HG03280 (cell line): ENCODE results near the gene FPGS.
"Not testable (repeated sequence)": the region's sequence is repeated elsewhere in the genome, so short reads cannot be mapped to it uniquely, and the experiment has no call there.

Experiments
- ATAC-seq: cut with Tn5 transposase; IDR thresholded peaks from one replicate; pipeline ENCODE4 v1.9.1; 2021; ENCODE audit warnings: mild to moderate bottlenecking, moderate library complexity; ENCODE audit not compliant: unreplicated experiment

The FPGS gene

DNA sequence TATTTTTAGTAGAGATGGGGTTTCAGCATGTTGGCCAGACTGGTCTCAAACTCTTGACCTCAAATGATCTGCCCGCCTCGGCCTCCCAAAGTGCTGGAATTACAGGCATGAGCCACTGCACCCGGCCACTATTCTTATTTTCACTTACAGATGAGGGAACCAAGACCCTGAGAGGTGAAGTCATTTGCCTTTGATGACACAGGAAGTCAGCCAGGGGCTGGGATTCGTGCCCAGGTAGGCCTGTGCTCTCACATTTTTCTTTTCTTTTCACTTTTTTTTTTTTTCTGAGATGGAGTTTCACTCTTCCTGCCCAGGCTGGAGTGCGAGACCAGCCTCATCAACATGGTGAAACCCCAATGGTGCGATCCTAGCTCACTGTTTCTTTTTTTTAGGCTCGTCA, 29.6 kb downstream of the FPGS start:
- no peak for ATAC-seq

DNA sequence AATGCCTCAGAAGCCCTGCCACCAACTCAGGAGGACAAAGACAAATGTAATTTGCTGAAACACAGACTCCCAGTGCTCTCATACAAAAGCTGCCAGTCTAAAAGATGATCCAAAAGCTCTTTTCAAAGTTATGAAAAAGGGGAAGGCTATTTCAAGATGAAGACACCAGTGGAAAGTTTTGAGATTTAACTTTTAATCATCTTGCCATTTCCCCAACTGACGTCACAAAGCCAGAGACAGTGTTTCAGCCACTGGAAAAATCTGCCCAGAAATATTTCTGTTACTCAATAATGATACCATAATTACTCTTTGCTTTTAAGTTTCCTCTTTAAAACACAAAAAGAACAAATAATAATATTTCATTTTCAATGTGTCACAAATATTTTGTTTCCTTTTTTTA, 30.9 kb downstream of the FPGS start:
- no peak for ATAC-seq

DNA sequence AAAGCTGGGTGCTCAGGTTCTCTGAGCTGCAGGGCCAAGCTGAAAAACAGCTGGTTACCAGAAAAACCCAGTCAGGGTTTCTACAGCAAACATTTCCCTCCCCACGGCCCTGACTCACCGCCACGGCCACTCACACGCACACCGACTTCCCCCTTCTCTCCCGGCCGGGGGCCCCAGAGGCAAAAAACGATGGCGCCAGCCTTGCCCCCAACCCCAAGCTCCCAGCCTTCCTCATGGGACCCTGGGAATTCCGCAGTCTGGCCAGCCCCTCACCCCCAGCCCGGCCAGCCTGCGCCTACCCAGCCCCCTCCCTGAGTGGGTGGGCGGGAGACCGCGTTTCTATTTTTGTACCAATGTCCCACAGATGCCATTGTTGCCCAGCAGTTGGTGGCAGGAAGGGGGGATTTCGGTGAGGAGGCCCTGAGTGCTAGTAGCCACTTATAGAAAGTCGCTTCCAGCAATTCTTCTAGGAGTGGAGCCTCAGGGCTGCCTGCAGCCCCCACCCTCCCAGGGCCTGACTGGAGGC, 33.4 kb downstream of the FPGS start:
- ATAC-seq, result no peak

DNA sequence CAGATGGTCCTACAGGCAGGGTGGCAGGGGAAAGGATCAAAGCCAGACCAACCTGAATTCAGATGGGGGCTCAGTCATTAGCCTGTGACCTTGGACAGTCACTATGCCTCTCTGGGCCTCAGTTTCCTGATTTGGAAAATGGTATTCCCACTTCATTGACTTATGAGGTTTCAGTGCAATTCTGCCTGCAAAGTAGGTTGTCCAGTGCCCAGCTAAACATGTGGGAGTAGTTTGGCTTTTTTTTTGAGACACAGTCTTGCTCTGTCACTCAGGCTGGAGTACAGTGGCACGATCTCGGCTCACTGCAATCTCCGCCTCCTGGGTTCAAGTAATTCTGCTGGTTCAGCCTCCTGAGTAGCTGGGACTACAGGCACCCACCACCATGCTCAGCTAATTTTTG, 33.9 kb downstream of the FPGS start:
- ATAC-seq, result not testable (repeated sequence)

DNA sequence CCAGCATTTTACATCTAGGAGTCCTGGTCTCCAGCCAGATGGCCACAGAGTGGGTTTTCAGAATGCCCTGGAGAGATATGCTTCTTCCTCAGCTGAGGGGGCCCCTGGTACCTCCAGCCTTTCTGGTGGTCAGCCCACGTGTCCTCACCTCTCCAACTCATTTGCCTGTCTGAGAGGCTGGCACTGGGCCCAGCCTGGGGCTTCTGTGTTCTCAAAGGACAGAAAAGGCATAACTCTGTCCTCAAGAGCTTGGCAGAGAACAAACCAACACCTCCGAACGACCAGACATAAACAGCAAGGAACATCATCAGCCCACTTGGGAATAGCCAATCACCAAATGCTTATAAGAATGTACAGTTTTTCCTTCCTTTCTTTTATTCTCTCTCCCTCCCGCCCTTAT, 34.7 kb downstream of the FPGS start:
- no peak for ATAC-seq

DNA sequence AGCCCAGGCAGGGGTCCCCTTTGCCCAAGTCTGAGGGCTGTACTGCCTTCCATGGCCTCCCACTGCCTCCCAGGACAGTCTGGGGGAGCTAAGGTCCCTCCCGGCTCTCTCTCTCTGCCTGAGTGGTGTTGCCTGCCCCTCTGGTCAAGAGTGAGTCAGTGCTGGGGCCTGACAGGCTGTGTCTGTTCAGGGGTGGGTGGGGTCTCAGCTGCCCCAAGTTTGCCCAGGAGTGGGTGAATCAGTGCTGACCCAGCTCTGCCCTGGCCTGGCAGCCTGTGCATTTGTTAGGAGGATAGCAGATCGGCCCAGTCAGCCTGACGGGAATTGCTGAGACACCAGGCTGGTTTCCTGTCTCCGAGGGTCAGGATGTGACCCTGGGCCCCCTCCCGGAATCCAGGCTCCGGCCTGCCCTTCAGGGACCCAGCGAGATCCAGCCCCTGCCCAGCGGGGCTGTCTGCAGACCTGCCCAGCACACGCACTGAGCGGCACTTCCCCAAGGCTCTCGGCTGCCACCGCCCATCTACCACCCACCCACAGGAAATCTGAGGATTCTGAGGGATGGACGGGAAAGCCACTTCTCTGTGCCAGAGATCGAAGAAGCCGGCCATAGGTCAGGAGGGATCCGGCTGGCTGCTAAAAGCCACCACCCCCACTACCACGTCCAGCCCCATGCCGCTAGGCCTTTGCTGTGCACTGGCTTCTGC, 35.8 kb downstream of the FPGS start:
- ATAC-seq, result no peak

DNA sequence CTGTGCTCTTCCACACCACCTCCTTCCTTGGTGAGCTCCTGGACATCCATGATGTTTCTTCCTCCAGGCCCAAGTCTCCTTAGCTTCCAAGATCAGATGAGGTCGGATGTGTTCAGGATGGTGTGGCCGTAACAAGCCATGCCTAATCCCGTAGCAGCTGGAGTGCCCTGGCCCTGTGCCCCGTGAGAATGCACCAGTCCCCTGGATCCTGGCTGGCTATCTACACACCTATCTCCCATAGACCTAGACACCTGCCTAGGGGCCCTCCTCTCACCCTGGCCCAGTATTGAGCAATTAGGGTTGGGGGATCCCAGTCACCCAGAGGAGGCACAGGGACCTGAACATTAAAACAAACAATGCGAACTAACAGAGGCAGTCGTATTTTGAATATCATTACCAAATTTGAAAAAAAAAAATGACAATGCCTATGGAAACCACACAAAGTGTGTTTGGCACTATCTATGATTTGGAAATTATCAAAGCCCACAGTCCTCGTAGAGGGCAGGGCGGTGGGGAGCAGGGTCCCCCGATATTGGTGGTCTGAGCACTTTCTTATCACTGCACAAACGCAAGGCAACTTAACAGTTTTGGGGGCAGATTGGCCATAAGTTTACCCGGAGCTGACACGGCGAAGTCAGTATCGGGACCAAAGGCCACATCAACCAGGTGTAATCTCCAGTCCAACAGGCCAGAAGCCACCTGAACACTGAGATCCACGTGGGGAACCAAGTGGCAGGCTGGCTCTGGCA, 38.6 kb downstream of the FPGS start:
- ATAC-seq, result no peak

DNA sequence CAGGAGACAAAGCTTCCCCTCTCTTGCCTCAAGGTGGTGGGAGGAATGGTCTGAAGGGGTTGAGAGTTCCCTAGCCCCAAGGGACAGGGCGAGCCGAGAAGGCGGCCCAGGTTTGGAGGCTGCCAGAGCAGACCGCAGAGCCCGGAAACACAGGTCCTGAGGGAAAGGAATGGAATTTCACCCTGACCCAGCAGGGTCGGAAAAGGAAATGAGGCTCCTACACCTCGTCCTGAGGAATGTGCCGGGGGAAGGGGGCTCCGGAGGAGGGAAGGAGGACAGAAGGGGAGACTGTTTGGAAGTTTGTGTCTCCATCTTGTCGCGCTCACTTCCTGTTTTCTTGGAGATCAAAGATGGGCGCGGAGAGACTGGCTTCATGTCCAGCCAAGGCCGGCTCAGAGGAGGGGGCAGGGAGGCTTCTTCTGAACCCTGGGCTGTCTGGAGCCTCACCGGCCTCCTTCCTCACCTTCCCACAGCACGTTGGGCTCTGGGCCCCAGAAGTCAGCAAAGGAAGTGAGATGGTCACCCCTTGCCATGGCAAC, 42.2 kb downstream of the FPGS start:
- no peak for ATAC-seq

DNA sequence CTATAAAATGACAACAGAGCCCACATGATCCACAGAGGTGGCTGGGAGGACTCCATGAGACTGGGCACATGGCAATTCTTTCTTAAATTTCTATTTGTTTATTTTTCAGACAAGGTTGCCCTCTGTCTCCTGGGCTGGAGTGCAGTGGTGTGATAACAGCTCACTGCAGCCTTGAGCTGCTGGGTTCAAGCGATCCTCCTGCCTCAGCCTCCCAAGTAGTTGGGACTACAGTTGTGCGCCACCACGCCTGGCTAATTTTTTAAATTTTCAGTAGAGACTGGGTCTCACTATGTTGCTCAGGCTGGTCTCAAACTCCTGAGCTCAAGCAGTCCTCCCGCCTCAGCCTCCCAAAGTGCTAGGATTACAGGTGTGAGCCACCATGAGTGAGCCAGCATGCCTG, 42.9 kb downstream of the FPGS start:
- ATAC-seq, result not testable (repeated sequence)

DNA sequence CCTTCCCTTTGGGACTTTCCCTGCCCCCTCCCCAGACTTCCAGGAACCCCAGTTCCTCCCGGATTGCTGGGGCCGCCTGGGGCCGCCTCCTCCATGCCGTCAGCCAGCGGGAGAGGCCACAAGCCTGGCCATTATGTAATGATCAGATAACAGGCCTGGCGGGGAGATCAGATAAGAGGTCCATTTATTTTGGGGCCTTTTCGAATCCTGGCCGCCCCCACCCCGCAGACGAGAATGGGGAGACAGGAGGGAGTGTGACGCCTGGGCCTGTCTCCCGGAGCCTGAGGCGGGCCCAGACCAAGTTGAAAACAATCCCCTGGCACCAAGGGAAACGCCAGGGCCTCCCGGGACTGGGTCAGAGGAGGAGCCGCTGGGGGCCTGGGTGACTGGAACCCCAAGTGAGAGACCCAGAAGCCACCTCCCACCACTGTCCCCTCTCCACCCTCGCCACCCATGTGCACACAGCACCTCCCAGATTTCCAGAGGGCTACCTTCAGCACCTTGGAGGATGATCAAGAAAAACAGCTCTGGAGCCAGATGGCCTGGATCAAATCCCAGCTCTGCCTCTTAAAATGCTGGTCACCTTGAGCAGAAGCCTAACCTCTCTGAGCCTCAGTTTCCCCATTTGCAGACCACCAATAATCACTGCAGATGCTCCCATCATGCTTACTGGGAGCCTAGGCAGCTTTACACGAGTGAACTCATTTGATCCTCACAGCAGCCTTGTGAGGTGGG, 43.9 kb downstream of the FPGS start:
- ATAC-seq, result no peak

DNA sequence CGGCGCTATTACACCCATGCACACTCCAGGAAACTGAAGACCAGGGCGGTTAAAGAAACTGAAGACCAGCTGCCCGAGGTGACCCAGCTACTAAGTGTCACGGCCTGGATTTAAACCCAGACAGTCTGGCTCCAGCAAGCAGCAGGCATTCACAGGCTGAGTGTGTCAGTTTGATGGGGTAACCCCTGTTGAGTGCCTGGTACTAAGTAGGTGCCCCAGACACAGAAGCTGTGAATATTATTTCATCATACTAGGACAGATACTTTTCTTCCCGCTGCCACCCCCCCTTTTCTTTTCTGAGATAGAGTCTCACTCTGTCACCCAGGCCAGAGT, 44.5 kb downstream of the FPGS start:
- ATAC-seq, result no peak

DNA sequence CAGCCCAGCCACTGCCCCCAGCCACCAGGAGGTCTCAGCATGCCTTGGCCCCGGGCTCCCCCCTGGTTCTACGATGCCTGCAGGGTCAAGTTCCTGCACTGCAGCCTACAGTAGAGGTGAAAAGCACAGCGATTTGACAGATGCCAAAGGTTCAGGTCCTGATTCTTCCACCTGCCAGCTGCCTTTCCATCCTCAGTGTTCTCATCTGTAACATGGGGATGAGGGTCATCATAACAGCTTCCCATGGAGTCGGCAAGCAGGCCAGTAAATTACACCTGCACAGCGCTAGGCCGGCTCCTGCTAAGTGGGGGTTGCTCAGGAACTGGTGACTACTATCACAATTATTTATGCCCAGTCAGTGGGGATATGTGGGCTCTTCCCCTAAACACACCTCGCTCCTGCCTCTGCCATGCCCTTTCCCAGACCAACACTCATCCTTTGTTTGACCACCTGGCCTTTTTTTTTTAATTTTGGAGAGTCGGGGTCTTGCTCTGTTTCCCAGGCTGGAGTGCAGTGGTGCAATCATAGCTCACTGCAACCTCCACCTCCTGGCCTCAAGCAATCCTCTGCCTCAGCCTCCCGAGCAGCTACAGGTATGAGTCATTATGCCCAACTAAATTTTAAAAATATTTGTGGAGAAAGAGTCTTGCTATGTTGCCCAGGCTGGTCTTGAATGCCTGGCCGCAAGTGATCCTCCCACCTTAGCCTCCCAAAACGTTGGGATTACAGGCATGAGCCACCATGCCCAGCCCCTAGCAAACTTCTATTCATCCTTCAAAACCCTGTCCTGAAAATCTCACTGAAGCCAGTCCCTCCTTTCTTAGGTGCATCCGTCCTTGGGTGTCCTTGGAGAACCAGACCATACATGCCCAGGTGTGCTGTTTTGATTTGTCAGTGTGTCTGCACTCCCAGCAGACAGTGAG, 45.4 kb downstream of the FPGS start:
- no peak for ATAC-seq

DNA sequence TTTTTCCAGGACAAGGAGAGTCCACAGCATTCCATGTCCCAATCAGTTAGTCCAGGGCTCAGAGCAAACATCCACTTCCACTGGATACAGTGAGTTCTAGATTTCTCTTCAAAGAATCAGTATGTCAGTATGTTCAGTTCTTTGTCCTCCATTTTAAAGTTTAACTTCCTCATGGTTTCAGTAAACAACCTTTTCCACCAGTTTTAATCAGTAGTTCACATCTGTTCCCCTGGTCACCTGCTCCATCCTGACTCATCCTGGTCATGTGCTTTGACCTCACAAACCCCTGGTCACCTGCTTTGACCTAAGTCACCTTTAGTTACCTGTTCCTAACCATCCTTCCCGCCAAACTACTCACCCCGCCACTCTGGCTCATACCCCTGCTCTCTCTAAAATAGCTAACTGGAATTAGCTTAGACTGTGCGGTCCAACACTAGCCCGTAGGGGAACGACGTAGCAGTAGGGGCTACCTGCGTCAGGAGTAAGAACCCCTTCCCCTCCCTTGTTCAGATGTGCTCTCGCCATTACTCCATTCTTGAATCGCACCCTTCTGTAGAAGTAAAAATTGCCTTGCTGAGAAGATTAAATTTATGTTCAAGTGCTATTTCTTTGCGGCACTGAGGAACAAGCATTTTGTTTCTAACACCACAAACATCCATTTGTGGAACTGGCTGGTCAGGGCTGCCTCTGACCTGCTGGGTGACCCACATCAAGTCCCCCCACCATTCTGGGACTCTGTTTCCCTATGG, 46.2 kb downstream of the FPGS start:
- no peak for ATAC-seq

DNA sequence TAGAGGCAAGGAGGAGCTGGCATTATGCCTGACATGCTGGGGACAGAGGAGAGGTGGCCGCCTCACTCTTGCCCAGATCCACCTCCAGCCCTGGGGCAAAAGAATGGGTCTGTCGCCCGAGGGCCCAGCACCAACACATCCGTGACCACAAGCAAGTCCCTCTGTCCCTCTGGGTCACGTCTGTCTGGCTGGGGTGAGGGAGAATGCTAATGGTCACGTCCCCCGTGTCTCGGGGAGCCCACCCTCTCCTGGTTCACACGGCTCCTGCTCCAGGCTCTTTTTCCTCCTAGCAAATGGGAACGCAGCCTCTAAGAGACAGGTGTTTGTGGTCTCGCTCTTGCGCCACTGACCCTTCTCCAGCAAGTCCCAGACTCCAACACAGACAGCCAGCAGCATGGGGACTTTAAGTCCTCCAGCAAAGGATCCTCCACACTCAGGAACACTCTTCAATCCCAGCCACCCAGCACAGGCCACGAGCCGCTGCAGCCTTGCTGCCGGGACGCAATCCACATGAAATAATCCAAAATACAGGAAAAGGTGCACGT, 47.7 kb downstream of the FPGS start:
- ATAC-seq, result no peak

DNA sequence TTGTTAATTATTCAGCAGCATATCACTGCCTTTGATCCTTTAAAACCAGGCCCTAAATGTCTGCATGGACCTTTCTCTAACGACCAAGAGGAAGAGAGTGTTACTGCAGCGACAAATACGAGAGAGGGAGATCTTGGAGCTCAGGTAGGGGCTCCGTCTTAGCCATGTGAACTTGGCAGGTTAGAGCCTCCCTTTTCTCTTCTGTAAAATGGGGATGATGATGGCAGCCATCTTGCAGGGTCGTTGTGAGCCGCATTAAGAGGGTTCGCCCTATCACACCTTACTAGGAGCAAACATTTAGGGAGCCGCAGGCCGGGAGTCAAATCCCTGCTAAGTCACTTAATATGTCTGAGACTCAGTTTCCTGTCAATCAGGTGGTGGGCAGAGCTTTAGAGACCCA, 50.1 kb downstream of the FPGS start:
- no peak for ATAC-seq

DNA sequence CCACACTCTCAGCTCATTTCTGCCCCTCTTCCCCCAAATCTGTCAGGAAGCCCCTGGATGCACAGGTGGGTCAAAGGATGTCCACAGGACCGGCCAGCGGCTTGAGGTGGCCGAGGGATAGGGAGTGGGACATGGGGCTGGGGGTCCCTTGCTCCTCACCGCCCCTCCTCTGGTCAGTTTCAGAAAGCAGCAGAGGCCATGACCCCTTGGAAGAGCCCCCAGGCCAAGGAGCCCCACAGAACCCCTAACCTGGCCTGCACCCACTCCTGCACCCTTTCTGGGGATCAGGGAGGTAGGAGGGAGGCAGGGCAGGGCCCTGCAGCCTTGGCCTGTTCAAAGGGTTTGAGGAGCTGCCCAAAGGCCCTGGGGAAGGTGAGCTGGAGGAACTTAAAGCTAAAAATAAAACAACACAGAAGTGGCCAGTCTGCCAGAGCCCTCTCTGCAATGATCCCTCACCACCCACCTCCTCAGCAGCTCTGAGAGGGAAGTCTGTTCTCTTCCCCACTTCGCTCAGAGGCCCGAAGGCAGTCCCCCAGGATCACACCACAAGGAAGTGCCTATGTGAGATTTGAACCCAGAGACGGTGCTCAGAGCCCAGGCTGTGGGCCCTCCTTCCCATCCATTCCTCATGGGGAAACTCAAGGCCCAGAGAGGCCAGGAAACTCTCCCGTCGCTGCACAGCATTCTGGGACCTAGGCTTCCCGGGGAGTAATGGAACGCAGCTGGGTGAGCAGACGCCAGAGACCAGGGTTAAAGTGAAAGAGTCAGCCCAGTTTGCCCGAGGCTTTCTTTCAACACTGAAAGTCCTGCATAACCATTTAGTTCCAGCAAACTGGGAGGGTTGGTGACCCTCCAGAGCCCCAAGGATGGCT, 50.9 kb downstream of the FPGS start:
- no peak for ATAC-seq

DNA sequence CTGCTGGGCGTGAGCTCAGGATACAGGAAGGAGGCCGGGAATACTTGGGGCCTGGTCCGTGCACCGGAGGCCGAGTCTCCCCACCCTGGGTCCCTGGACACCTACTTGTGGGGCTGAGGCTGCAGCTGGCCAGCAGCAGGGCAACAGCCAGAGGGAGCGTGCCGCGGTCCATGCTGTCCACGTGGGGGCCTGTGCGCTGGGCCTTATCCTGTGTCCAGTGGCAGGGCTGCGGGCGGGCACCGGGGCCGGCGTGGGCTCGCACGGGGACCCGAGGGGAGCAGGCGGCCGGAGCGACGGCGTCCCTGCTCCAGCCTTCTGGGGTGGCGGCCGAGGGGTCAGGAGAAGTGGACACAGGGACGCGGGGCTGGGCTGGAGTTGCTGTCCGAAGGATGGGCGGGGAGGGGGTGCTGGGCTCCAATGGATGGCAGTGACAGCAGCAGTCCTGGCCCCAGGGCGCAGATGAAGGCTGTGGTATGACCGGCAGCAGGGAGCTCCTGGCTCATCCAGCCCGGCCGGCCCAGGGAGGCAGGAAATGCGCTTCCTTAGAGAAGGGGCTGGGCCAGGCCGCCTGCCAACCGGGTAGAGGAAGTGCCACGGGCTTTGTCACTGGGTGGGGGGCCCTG, 51.6 kb downstream of the FPGS start, which contains the start of gene ENG:
Gene ENG (minus strand): TSS at position 475 of the 623 bp plus-strand sequence. CDS start 303 bp downstream, at position 172.
- ATAC-seq, result no peak

DNA sequence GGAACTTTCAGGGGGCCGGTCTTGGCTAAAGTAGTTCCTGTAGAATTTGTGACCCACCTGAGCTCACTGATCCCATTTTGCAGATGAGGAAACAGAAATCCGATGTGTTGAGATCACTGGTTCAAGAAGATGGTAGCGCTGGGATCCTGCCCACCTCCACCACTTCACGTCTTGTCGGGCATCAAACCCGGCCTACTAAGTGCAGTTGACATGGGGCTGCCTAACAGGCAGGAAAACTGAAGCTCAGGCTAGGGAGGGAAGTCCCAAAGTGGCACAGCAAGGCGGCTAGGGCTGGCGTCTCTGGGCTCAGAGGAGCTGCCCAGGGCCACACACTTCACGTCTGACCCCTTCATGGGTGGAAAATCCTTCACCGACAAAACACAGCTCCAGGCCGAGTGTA, 52.3 kb downstream of the FPGS start:
- ATAC-seq, result no peak
